ENCODE measurements around the gene CRTC1. TPM values are rescaled to one million over a fixed set of nuclear protein-coding genes. Genes with fewer than 3 reads are reported as not detected.

The CRTC1 gene
- total RNA-seq, 1 experiment from 2014 or later: 19.0 TPM

DNA sequence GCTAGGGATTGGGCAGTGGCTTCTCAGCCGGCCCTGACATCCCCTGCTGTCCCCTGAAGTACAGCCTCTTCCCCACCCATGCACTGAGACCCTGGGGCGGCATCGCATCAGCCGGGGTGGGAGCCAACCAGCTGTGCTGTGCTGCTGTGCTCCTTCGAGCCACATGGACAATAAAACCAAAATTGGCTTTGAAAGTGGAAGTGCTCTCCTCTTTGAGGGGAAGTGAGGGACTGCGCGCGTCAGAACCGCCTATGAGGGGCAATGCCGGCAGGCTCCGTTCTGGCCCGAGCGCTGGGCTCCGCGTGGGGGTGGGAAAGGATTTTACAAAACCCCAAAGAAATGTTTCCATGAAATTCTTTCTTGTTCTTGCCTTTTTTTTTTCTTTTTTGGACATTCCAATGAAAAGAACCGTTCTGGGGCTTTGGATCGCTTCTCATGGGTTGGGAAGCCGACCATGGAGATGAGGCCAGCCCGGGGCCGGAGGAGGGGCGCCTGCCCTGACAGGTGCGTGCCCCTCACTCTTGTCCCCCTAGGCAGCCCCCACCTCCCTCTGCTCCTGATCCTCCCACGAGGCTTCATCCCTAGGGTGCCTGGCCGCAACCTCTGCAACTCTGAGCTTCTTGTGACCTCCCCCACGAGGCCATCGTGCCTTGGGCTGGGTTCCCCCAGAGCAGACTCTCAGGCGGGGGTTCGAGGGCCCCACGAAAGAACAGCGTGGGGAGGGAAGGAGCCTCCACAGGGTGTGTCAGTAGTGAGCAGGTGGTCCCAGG lies 24.0 kb upstream of the CRTC1 start:
- H4K20me1 ChIP-seq (ENCODE audit: control insufficient read depth, insufficient read depth, insufficient read length): no peaks in the 10 kb centered on the region
- H3T11ph ChIP-seq (ENCODE audit: low read length): no peak overlapping the region
- no peak overlapping the region for H2BK15ac ChIP-seq (ENCODE audit: low read depth, low read length)
- Mint-ChIP-seq H3K4me3 (no peak overlapping the region), H3K9me3 (no peaks in the 10 kb centered on the region; a peak in 1 of 5 replicates), H3K4me1 (peaks cover 22 to 29% of the 10 kb centered on the region in 2 experiments), H3K27me3 (ENCODE audit: low read depth) (peaks cover 1% of the 10 kb centered on the region), H3K27ac (0 out of 7 replicates have a peak overlapping the region, but pooled peaks of 1 of the 3 experiments have one; percentile 23), H3K36me3 (ENCODE audit: insufficient read depth in 1 of 3, low read depth in 3 of 3) (peaks cover 0 to 4% (median 2%) of the 10 kb centered on the region in 3 experiments; a peak in 2 of 7 replicates)
- no peak overlapping the region for H3K18ac ChIP-seq (ENCODE audit: insufficient read length, low read depth, low read length)
- no peaks in the 10 kb centered on the region for H3K79me2 ChIP-seq (ENCODE audit: insufficient read depth, low read length)
- no peak overlapping the region for H3K9ac ChIP-seq (ENCODE audit: extremely low read depth, insufficient read length, low read length)
- H3K27ac ChIP-seq (ENCODE audit: insufficient read length, low read depth, low read length): no peak overlapping the region
- H3K4me1 ChIP-seq (ENCODE audit: insufficient read depth, low read length): no peaks in the 10 kb centered on the region
- no peak overlapping the region for H4K5ac ChIP-seq (ENCODE audit: insufficient read length, low read depth, low read length)
- no peak overlapping the region for H2BK5ac ChIP-seq (ENCODE audit: insufficient read length, low read length)
- no peak for DNase-seq
- TF ChIP-seq, protein P1, sequence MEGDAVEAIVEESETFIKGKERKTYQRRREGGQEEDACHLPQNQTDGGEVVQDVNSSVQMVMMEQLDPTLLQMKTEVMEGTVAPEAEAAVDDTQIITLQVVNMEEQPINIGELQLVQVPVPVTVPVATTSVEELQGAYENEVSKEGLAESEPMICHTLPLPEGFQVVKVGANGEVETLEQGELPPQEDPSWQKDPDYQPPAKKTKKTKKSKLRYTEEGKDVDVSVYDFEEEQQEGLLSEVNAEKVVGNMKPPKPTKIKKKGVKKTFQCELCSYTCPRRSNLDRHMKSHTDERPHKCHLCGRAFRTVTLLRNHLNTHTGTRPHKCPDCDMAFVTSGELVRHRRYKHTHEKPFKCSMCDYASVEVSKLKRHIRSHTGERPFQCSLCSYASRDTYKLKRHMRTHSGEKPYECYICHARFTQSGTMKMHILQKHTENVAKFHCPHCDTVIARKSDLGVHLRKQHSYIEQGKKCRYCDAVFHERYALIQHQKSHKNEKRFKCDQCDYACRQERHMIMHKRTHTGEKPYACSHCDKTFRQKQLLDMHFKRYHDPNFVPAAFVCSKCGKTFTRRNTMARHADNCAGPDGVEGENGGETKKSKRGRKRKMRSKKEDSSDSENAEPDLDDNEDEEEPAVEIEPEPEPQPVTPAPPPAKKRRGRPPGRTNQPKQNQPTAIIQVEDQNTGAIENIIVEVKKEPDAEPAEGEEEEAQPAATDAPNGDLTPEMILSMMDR (conservative IDR thresholded peaks at IDR 0.05): no peak
- H3K4ac ChIP-seq (ENCODE audit: low read depth, low read length): no peak overlapping the region
- H2BK12ac ChIP-seq (ENCODE audit: insufficient read length, low read depth, low read length): no peak overlapping the region
- H3K4me2 ChIP-seq (ENCODE audit: insufficient read depth, insufficient read length, low read length): no peak overlapping the region
- H2AK5ac ChIP-seq (ENCODE audit: insufficient read length, low read length): no peak overlapping the region
- H3K79me1 ChIP-seq (ENCODE audit: insufficient read depth, low read depth, low read length, poor library complexity, severe bottlenecking): no peaks in the 10 kb centered on the region
- H3K9me3 ChIP-seq (ENCODE audit: control insufficient read depth, low read depth, low read length): no peaks in the 10 kb centered on the region
- no peaks in the 10 kb centered on the region for H3K23me2 ChIP-seq (ENCODE audit: insufficient read length, low read depth, low read length, poor library complexity, severe bottlenecking)
- no peak overlapping the region for H2AFZ ChIP-seq (ENCODE audit: low read length)
- H4K91ac ChIP-seq (ENCODE audit: insufficient read length, low read depth, low read length): no peak overlapping the region
- no peak overlapping the region for H4K8ac ChIP-seq (replicated peaks; ENCODE audit: insufficient read length, low read depth, low read length)
- no peak overlapping the region for H3K56ac ChIP-seq (ENCODE audit: insufficient read length, low read depth, low read length)
- no peak overlapping the region for H3K14ac ChIP-seq (ENCODE audit: insufficient read depth, low read length)
- no peak overlapping the region for H3K23ac ChIP-seq (ENCODE audit: insufficient read length, low read depth, low read length)
- no CpG with 5 or more reads among the region's 30 CpGs for WGBS (ENCODE audit: extremely low coverage, insufficient read length, low lambda C conversion rate)
- H2BK20ac ChIP-seq (ENCODE audit: low read depth, low read length, poor library complexity, severe bottlenecking): no peak overlapping the region
- H3K27me3 ChIP-seq (ENCODE audit: insufficient read depth, low read length): no peaks in the 10 kb centered on the region
- H2BK120ac ChIP-seq (ENCODE audit: low read depth, low read length, poor library complexity, severe bottlenecking): no peak overlapping the region

Data from H9 (cell line).